PFSK-1 (cell line): ENCODE measurements around the gene MLIP.

Experiments
- POLR2AphosphoS5 ChIP-seq: IDR thresholded peaks from 2 replicates; pipeline ENCODE4 v1.6.1; 2012; ENCODE audit warnings: low read depth, mild to moderate bottlenecking, control low read depth, low read length, moderate library complexity
- TAF1 ChIP-seq: IDR thresholded peaks from 2 replicates; pipeline ENCODE4 v1.6.1; 2012; ENCODE audit warnings: low read length, control low read depth, borderline replicate concordance; ENCODE audit not compliant: insufficient read depth

DNA sequence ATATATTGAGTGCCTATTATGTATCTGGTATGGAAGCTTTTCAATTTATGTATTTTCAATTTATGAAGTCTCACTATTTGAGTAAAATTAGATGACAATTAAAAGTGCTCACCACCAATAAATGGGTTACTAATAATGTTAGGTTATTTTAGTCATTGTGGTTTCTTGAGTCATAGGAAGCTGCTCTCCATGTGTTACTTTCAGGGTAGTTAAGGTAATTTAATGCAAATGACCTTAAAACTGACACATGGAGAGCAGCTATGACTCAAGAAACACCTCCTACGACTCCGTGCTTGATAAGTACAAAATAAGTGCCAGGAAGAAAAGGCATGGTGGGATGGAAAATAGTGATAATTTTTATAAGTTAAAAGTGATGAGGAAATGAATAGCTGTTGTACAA, 180.5 kb downstream of the MLIP start:
- TF ChIP-seq POLR2AphosphoS5 (no peak), TAF1 (no peak)
